SK-N-MC (cell line): ENCODE data around the gene TFDP2.

Experiments
- EZH2 ChIP-seq: fragments of 200-600 bp; sonication (generic); IDR thresholded peaks from one replicate; pipeline ENCODE4 v1.6.1; 2017; ENCODE audit warnings: antibody characterized with exemption
- FOXP2 ChIP-seq: optimal IDR thresholded peaks from 2 replicates; pipeline ENCODE3; 2011; ENCODE audit warnings: mild to moderate bottlenecking, moderate library complexity; ENCODE audit not compliant: insufficient read depth; ENCODE audit errors: extremely low read length, control extremely low read depth
- POLR2AphosphoS5 ChIP-seq: IDR thresholded peaks from 2 replicates; pipeline ENCODE4 v1.6.1; 2012; ENCODE audit warnings: mild to moderate bottlenecking, low read depth, low read length, borderline replicate concordance

GRCh38 chr3:141913150-141913811 is 236.1 kb downstream of the TFDP2 start:
- no peak for TF ChIP-seq POLR2AphosphoS5
- no peak for TF ChIP-seq EZH2
- no peak for TF ChIP-seq FOXP2
